G401.6 (cell line): Measurements from ENCODE around the gene COQ8B.
"Not testable (repeated sequence)": the region's sequence is repeated elsewhere in the genome, so short reads cannot be mapped to it uniquely, and the experiment has no call there.

Source experiments
- FAIRE-seq: peaks from 2 replicates; lab custom pipeline; 2012; peaks lifted over from hg19 to GRCh38; lab: Jason Lieb, UNC

The COQ8B gene

GRCh38 chr19:40741527-40742390 lies 25.1 kb upstream of the COQ8B start:
- FAIRE-seq: no peak

- no peak for FAIRE-seq
Observed at GRCh38 chr19:40740747-40741146, 24.1 kb upstream of the COQ8B start.

GRCh38 chr19:40739871-40740703 lies 23.4 kb upstream of the COQ8B start:
- no peak for FAIRE-seq

GRCh38 chr19:40739030-40739839 lies 22.5 kb upstream of the COQ8B start:
- no peak for FAIRE-seq

GRCh38 chr19:40737102-40737644 lies 20.5 kb upstream of the COQ8B start:
- no peak for FAIRE-seq

- FAIRE-seq: no peak
Observed at GRCh38 chr19:40736661-40737060, 20.0 kb upstream of the COQ8B start.

GRCh38 chr19:40735013-40735771 lies 18.5 kb upstream of the COQ8B start:
- FAIRE-seq: no peak

GRCh38 chr19:40733149-40733548 lies 16.5 kb upstream of the COQ8B start:
- FAIRE-seq: no peak

GRCh38 chr19:40732304-40732703 lies 15.6 kb upstream of the COQ8B start:
- FAIRE-seq: not testable (repeated sequence)

- not testable (repeated sequence) for FAIRE-seq
Observed at GRCh38 chr19:40730065-40730464, 13.4 kb upstream of the COQ8B start.

- FAIRE-seq: no peak
Observed at GRCh38 chr19:40726279-40726678, 9.6 kb upstream of the COQ8B start.

- FAIRE-seq: no peak
Observed at GRCh38 chr19:40724855-40725254, 8.2 kb upstream of the COQ8B start.

- FAIRE-seq: no peak
Observed at GRCh38 chr19:40724315-40724714, 7.6 kb upstream of the COQ8B start.

- no peak for FAIRE-seq
Observed at GRCh38 chr19:40723661-40724254, 7.1 kb upstream of the COQ8B start.

- no peak for FAIRE-seq
Observed at GRCh38 chr19:40721936-40722661, 5.4 kb upstream of the COQ8B start.

GRCh38 chr19:40721140-40721486 lies 4.4 kb upstream of the COQ8B start:
- FAIRE-seq: no peak

GRCh38 chr19:40719414-40719894 lies 2.8 kb upstream of the COQ8B start:
- no peak for FAIRE-seq

GRCh38 chr19:40718774-40719391 lies 2.2 kb upstream of the COQ8B start:
- no peak for FAIRE-seq

- no peak for FAIRE-seq
Observed at GRCh38 chr19:40717880-40718773, 1.4 kb upstream of the COQ8B start.
